SKM-1 treated with dmso at 0.1 percent for 144 hours (cell line): ENCODE data around the gene PSMA6.
"Not testable (repeated sequence)": the region's sequence is repeated elsewhere in the genome, so short reads cannot be mapped to it uniquely, and the experiment has no call there.

Experiments used
- DNase-seq: peaks from one replicate; lab custom pipeline; 2025; ENCODE audit not compliant: unreplicated experiment; lab: John Stamatoyannopoulos, UW

Gene PSMA6

DNA sequence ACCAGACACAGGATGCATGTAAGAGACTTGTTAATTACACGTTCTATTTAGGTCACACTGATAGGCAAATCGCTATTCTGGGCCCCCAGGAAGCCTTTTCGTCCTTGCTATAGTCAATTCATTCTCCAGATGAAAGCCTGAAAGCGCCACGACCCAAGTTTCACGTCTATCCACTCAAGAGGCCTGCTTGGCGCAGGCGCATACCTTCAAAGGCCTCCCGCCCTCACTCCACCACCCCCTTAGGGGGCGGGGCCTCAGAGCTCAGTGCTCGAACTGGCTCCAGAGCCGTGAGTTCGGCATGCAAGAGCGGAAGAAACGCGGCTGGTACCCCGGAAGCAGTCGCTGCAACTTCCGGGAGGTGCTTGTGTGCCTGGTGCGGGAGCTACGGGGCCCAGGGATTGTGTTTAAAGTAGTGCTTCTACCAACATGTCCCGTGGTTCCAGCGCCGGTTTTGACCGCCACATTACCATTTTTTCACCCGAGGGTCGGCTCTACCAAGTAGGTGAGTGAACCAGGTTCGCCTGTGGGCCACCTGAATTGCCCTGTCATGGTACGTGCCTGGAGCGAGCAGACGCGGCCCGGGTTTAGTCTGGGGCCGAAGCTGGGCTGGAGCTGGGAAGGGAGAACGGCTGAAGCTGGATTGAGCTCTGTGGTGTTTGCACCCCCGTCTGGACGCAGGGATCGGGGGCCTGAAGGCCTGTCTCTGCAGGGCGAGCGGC is at the start of gene PSMA6:
Gene PSMA6 (plus strand): TSS at position 332 of the 719 bp plus-strand sequence. CDS start 95 bp downstream, at position 427.
- peak; percentile 82 for DNase-seq

DNA sequence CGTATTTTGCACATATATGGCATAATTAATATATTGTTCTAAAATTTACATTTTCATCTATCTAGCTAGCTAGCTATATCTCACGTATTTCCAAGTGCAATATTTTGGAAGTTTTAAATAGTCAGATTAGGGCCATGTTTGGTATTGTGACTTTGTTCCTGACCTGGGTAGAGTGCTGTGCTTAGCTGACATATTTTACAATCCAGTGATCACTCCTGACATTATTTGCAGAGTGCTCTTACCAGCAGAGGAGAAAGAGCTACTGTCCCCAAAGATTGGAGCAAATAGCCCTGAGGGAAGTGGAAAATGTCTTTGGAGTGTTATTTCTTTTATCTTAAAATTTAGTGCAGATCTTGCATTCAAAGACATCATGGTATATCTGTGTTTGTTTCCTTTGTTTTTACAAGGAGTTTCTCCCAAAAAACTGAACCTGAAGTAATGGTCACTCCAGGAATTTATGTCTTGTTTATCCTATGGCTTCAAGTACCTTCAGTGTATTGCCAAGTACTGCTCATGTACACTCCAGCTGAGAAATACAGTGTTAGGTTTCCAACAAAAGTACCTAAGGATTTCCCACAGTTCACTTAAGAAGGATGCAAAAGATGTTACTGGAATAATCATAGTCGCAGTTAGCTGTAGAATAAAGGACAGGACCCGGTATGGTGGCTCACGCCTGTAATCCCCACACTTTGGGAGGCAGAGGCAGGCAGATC is 49.4 kb upstream of the PSMA6 start:
- DNase-seq = no peak

GRCh38 chr14:35243956-35244355 is 48.2 kb upstream of the PSMA6 start:
- no peak for DNase-seq

- no peak for DNase-seq
Measured at GRCh38 chr14:35244542-35244941, 47.6 kb upstream of the PSMA6 start.

- no peak for DNase-seq
Measured at GRCh38 chr14:35245051-35245450, 47.1 kb upstream of the PSMA6 start.

DNA sequence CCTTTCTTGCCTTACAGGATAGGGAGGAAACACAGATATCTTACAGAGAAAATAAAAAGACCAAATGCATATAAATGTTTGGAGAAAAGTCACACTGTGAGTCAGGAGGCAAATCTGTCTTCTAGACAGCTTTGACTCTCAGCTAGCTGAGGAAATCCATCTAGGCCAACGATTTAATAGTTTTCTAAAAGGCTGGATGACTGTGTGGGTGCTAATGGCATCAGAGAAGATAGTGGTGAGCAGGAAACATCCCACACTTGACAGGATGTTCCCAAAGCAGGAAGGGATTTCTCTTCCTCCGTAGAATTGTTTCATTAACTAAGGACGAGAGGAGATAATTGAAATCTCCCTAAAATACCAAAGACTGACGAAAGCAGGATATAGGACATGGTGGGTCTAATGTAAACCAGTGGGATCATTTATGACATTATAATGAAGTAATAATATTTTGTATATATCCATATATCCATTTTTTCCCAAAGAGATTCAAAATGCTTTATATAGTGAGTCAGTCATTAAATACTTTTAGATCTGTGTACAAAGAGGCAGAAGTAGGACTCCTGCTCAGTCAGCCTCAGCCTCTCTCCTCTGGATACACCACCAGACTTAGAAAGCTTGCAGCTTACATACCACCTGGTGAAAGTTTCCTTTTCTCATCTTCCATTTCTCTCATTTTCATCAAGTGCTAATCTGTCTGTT is 44.3 kb upstream of the PSMA6 start:
- no peak for DNase-seq

DNA sequence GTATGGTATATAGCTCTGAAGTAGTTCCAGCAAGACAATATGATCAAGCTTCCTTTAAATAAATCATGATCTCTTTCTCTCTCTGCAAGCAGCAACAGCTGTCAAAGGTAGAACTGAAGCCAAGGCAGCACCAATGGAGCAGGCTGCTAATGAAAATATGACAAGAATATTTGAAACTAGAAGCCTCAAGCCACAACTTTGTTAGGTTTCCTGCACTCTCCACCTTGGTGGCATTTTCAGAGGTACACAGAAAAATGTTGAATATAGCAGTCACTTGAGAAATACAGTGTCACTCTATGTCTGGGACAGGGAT is 43.8 kb upstream of the PSMA6 start:
- DNase-seq = no peak

DNA sequence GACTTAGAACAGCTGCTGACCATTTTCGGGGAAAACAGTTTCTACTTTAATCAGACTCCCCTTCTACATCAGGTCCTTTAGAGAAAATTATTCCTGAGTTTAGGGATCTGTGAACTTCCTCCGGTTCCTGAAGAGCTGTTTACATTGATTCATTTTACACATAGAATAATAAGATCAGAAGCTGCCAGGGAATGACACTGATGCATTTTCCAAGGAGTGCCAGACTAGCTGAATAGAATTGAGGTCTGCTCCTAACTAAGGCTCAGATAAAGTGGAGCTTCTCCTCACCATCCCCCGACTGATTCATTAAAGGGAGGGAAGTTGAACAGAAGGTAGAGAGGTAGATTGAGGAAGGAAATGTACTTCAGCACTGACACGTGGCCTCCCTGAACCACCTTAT is 41.9 kb upstream of the PSMA6 start:
- DNase-seq = no peak

DNA sequence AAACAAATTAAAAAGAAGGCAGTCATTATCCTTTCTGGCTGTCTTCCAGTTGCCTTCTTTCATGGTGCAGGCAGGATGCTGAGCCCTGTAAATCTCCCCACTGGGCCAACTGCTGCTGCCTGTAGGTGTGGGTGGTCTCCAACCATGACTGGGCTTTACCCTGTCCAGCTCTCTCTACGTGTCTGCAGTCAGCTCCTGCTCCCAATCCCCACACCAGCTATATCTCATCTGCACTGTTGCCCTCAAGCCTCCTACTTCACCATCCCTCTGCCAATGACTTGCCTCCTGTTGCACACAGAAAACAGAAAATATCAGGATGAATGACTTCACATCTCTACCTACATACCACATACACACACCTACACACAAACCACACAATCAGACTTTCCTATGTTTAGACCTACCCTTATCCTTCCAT is 39.7 kb upstream of the PSMA6 start:
- no peak for DNase-seq

GRCh38 chr14:35253056-35253455 is 39.1 kb upstream of the PSMA6 start:
- DNase-seq = not testable (repeated sequence)

- not testable (repeated sequence) for DNase-seq
Measured at GRCh38 chr14:35254034-35254622, 38.1 kb upstream of the PSMA6 start.

DNA sequence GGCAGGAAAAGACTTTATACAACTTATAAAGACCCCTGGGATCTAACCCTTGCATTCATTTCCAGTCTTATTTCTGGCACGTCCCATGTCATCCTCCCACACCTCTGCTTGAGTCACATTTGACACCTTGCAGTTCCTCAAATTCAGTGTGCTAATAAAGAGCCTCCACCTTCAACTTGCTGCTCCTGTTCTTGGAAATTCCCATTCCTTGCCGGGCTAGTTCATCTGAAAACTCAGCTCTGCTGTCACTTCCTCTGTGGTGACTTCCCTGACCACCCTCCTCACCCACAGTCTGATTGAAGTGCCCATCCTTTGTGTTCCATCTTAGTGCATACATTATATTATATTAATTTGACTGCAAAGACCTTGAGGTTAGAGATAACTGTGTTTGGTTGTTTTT is 37.4 kb upstream of the PSMA6 start:
- DNase-seq = no peak

GRCh38 chr14:35255711-35256110 is 36.5 kb upstream of the PSMA6 start:
- no peak for DNase-seq

DNA sequence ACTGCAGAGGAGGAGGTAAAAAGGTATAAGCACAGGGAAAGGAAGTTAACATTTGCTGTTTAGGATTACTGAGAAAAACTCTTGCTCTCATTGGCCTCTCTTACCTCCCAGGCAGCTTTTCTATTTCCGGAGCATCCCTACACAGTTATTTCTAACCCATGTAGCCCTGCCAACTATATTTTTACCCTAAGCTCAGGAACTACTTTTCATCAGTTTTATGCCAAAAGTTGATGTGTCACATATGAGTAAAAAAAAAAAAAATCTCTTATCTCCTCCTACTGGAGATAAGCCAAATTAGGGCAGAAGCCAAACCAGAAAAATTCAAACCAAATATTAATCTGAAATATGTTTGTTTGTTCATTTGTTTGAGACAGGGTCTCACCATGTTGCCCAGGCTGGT is 34.4 kb upstream of the PSMA6 start:
- no peak for DNase-seq

DNA sequence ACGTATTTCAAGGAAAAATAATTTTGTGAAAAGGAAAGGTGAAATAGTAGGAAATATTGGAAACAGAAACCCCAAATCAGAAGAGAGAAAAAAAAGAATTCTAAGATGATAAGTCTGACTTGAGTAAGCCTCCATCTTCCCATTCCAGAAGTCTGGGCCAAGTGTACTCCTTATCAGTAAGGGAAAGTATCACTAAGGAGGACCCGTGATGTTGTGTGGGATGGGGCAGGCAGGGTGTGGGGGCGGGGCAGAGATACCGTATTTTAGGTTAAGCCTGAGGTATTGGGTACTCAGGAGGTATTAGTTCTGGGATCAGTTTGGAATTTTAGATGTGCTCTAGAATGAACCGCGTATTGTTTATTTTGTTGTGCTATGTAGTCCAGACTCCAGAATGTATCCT is 33.8 kb upstream of the PSMA6 start:
- no peak for DNase-seq

GRCh38 chr14:35261774-35262173 is 30.4 kb upstream of the PSMA6 start:
- no peak for DNase-seq

DNA sequence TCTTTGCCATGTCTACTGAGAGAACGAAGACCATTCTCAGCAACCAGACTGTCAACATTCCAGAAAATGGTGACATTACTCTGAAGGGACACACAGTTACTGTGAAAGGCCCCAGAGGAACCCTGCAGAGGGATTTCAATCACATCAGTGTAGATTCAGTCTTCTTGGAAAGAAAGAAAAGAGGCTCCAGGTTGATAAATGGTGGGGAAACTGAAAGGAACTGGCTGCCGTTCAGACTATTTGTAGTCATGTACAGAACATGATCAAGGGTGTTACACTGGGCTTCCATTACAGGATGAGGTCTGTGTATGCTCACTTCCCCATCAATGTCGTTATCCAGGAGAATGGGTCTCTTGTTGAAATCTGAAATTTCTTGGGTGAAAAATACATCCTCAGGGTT is 29.7 kb upstream of the PSMA6 start:
- DNase-seq = no peak

DNA sequence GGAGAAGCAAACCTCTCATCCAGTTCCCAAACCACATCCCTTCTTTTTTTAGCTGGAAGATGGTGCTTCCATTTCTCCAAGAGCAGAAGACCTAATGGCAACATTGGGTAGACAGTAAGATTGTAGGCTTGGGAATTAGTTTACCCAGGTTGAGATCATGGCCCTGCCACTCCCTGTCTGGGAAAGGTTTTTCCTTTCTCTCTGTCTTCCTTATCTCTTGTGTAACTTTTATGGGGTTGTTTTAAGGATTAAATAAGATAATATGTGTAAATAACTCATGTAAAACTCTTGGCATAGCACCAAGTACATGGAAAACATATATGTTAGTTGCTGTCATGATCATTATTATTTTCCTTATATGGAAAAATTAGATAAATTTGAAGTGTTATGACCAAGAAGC is 23.2 kb upstream of the PSMA6 start:
- no peak for DNase-seq

GRCh38 chr14:35274805-35275204 is 17.4 kb upstream of the PSMA6 start:
- DNase-seq = no peak

- DNase-seq = no peak
Measured at GRCh38 chr14:35277179-35277578, 15.0 kb upstream of the PSMA6 start.

DNA sequence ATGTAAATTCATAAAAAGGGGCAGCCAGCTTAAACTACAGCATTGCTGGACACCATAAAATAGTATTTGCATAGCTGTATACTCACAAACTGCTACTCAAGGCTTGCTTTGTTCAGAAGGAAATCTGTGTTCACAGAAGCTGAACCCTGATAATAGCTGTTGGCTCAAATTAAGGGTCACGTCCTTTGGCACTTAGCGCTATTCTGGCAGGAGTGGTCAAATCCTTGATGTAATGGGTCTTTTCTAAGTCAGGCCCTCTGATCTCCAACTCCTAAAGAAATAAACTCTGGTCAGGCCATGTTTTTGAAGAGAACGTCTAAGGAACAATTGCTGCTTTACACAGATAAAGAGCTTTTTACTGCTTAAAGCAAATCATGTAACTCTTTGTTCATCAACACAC is 12.8 kb upstream of the PSMA6 start:
- no peak for DNase-seq

- no peak for DNase-seq
Measured at GRCh38 chr14:35281341-35281740, 10.8 kb upstream of the PSMA6 start.
